Right renal pelvis (tissue), 4 donors: ENCODE data around the gene KIFAP3. TPM values are rescaled to one million over a fixed set of nuclear protein-coding genes. Genes with fewer than 3 reads are reported as not detected.
A peak's percentile ranks its signal among the peaks of the same experiment; 100 is the strongest.
"Not testable (repeated sequence)": the region's sequence is repeated elsewhere in the genome, so short reads cannot be mapped to it uniquely, and the experiment has no call there.

Source experiments
- DNase-seq, 4 donors: peaks; one replicate each; pipeline ENCODE4 v3.0.0-alpha.2; 2013; ENCODE audit warnings: low read depth in 4 of 4, low spot score in 3 of 4, missing footprints in 1 of 4
- polyA plus RNA-seq, 4 donors: library from polyadenylated mRNA; unstranded; fragments of 120-200 nt; gene quantifications; one replicate each; pipeline ENCODE4 v1.2.1, GENCODE V29; 2013; ENCODE audit not compliant: insufficient read length in 4 of 4

The KIFAP3 gene
- polyA plus RNA-seq, 4 donors, result 43.4 to 53.0 (median 51.0) TPM

DNA sequence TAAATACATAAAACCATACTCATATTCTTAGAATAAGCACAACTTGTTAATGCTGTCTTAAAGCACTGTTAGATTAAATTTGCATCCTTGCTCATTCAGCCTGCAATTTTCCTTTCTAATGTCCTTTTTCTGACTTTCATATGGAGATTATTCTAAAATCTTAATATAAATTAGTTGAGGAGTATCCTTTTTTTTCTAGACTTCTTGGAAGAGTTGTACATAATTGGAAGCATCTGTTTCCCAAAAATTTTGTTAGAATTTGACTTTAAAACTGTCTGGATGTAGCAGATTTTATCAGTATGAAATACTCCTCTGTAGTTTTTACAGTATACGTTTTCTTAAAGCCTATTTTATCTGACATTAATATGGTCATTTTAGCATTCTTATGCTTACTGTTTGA, 9.7 kb downstream of the KIFAP3 start:
- DNase-seq, result no peak

DNA sequence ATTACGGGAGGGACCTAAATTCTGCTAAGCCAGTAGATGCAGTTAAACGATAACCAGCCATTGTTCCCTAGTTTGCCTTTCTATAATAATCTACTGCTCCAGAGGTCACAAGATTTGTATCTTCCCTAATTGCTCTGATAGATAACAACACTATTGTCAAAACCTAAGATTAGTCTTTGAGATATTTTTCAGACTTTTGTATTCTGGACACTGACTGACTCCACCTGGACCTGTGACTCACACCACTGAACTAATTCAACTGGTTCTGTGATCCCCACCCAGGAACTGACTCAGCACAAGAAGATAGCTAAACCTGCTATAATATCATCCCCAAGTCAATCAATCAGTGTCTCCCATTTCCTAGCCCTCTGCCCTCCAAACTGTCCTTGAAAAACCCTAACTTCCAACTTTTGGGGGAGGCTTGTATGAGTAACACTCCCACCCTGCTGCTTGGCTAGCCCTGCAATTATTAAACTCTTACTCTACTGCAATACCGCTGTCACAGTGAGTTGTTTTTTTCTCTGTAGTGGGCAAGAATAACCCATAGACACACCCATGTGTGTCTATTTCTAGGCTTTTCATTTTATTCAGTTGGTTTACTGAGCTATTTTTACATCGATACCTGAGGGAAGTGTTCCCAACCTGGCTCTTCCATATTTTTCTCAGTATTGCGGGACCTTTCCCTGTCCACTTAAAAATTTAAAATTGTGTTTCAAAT, 11.2 kb downstream of the KIFAP3 start:
- no peak for DNase-seq

- not testable (repeated sequence) for DNase-seq
Measured at GRCh38 chr1:170061676-170062075, 12.8 kb downstream of the KIFAP3 start.

DNA sequence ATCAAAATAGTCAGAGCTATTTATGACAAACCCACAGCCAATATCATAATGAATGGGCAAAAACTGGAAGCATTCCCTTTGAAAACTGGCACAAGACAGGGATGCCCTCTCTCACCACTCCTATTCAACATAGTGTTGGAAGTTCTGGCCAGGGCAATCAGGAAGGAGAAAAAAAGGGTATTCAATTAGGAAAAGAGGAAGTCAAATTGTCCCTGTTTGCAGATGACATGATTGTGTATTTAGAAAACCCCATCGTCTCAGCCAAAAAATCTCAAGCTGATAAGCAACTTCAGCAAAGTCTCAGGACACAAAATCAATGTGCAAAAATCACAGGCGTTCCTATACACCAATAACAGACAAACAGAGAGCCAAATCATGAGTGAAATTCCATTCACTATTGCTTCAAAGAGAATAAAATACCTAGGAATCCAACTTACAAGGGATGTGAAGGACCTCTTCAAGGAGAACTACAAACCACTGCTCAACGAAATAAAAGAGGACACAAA, 14.4 kb downstream of the KIFAP3 start:
- not testable (repeated sequence) for DNase-seq

GRCh38 chr1:170049176-170049800, 25.2 kb downstream of the KIFAP3 start:
- no peak for DNase-seq

GRCh38 chr1:170048515-170048914, 26.0 kb downstream of the KIFAP3 start:
- no peak for DNase-seq

GRCh38 chr1:170044187-170044586, 30.3 kb downstream of the KIFAP3 start:
- DNase-seq, result no peak

GRCh38 chr1:170041423-170042192, 32.9 kb downstream of the KIFAP3 start:
- DNase-seq, result no peak

- DNase-seq, result no peak
Measured at GRCh38 chr1:170032531-170033280, 41.8 kb downstream of the KIFAP3 start.

DNA sequence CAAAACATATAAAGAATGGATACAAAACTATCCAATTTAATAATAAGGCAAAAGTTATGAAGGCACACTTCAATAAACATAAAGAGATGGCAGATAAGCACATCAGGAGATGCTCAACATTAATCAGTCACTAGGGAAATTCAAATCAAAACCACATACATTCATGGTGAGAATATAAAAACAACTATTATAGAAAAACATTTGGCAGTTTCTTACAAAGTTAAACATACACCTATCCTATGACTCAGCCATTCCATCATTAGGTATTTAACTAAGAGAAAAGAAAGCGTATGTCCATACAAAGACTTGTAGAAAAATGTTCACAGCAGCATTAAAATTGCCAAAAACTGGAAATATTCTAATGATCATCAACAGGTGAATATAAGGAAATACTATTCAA, 44.3 kb downstream of the KIFAP3 start:
- no peak for DNase-seq

DNA sequence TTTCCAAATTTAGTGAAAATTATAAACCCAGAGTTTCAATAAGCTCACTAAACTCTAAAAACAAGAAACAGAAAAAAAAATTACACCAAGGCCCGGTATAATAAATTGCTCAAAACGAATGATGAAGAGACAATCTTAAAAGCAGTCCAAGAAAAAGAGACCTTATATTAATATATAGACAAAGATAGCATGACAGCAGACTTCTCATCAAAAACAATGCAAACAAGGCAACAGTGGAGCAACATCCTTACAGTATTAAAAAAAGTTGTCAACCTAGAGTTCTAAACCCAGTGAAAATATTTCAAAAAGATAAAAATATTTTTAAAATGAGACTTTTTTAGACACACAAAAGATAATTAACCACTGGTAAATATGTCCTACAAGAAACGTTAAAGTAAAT, 46.7 kb downstream of the KIFAP3 start:
- no peak for DNase-seq

DNA sequence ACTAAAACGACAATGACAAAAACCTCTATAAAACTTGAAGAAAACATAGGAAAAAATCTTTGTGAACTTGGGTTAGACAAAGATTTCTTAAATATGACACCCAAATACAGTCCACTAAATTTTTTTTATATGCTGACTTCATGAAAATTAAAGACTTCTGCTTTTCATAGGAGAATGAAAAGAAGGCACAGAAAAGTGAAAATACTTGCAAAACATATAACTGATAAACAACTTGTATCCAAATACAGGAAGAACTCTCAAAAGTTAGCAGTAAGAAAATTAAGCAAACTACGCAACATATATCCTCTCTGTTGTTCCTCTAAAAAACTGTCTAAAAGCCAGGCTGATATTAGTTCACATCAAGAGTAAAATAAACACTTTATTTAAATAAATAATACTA, 53.6 kb downstream of the KIFAP3 start:
- DNase-seq, result no peak

GRCh38 chr1:170017478-170017877, 57.0 kb downstream of the KIFAP3 start:
- no peak for DNase-seq

GRCh38 chr1:170012920-170013319, 61.6 kb downstream of the KIFAP3 start:
- no peak for DNase-seq

- peak; percentile 13 to 26 (median 14) for DNase-seq
Measured at GRCh38 chr1:170010443-170010842, 64.1 kb downstream of the KIFAP3 start.

GRCh38 chr1:170009551-170009950, 64.9 kb downstream of the KIFAP3 start:
- no peak for DNase-seq

GRCh38 chr1:170008745-170009144, 65.8 kb downstream of the KIFAP3 start:
- DNase-seq, result not testable (repeated sequence)

- DNase-seq, result not testable (repeated sequence)
Measured at GRCh38 chr1:170003270-170003835, 71.1 kb downstream of the KIFAP3 start.

DNA sequence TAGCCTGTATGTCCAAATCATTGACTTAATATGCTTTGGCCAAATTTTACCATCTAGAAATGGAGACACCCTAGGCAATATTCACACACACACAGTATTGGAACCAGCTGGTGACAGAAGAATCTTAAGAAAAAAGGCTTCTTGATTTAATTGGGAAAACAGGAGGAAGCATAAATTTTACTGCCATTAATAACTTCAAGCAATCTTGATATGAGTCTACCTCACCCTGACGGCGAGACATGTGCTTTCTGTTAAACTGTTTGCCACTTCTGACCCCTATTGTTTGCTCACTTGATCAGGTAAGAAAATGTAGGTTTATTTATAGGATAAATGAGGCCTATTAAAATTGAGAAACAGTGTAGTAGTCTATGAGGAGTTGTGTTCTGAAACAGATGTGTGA, 73.2 kb downstream of the KIFAP3 start:
- no peak for DNase-seq

GRCh38 chr1:169999761-170000160, 74.7 kb downstream of the KIFAP3 start:
- no peak for DNase-seq
